HG03558 (cell line): ENCODE measurements around the gene ADARB2.

Experiments
- ATAC-seq: cut with Tn5 transposase; IDR thresholded peaks from one replicate; pipeline ENCODE4 v1.9.1; 2021; ENCODE audit warnings: moderate number of reproducible peaks; ENCODE audit not compliant: unreplicated experiment; ENCODE audit errors: extremely low read depth

ADARB2 gene

GRCh38 chr10:1687623-1688150 lies 49.6 kb downstream of the ADARB2 start:
- ATAC-seq: no peak

- ATAC-seq: no peak
Measured at GRCh38 chr10:1687190-1687589, 50.1 kb downstream of the ADARB2 start.

- no peak for ATAC-seq
Measured at GRCh38 chr10:1686491-1686749, 50.9 kb downstream of the ADARB2 start.

- ATAC-seq: no peak
Measured at GRCh38 chr10:1685699-1686490, 51.4 kb downstream of the ADARB2 start.

- ATAC-seq: no peak
Measured at GRCh38 chr10:1684991-1685390, 52.3 kb downstream of the ADARB2 start.

- ATAC-seq: no peak
Measured at GRCh38 chr10:1683649-1684048, 53.7 kb downstream of the ADARB2 start.

GRCh38 chr10:1679821-1680650 lies 57.3 kb downstream of the ADARB2 start:
- no peak for ATAC-seq

GRCh38 chr10:1678084-1678483 lies 59.2 kb downstream of the ADARB2 start:
- no peak for ATAC-seq

GRCh38 chr10:1677307-1677939 lies 59.9 kb downstream of the ADARB2 start:
- ATAC-seq: no peak

- ATAC-seq: no peak
Measured at GRCh38 chr10:1674501-1674900, 62.8 kb downstream of the ADARB2 start.

- no peak for ATAC-seq
Measured at GRCh38 chr10:1673568-1674345, 63.6 kb downstream of the ADARB2 start.

- ATAC-seq: no peak
Measured at GRCh38 chr10:1672001-1672781, 65.1 kb downstream of the ADARB2 start.

GRCh38 chr10:1671366-1672000 lies 65.8 kb downstream of the ADARB2 start:
- ATAC-seq: no peak

GRCh38 chr10:1670541-1671365 lies 66.6 kb downstream of the ADARB2 start:
- no peak for ATAC-seq

- ATAC-seq: no peak
Measured at GRCh38 chr10:1669433-1669832, 67.9 kb downstream of the ADARB2 start.

GRCh38 chr10:1668399-1668798 lies 68.9 kb downstream of the ADARB2 start:
- ATAC-seq: no peak

- ATAC-seq: no peak
Measured at GRCh38 chr10:1667392-1667791, 69.9 kb downstream of the ADARB2 start.

- no peak for ATAC-seq
Measured at GRCh38 chr10:1666147-1666546, 71.2 kb downstream of the ADARB2 start.
